T-helper 2 cell treated with Interferon-gamma antibody and Interleukin-4, amounts not matched to agents 5 μg/mL and 100 μg/mL, for 36 hours (primary cell): ENCODE measurements around the gene SLC44A1.

Experiments
- DNase-seq: peaks from one replicate; pipeline ENCODE4 v3.0.0; 2021; ENCODE audit warnings: low spot score
- H3K27ac Mint-ChIP-seq: one replicate; pipeline ENCODE4 v1.8.0; 2021; ENCODE audit warnings: mild to moderate bottlenecking, mixed read lengths
- H3K27me3 Mint-ChIP-seq: one replicate; pipeline ENCODE4 v1.8.0; 2021; ENCODE audit warnings: low read depth, mixed read lengths
- H3K36me3 Mint-ChIP-seq: one replicate; pipeline ENCODE4 v1.8.0; 2021; ENCODE audit warnings: low read depth, mixed read lengths
- H3K4me1 Mint-ChIP-seq: one replicate; pipeline ENCODE4 v1.8.0; 2021; ENCODE audit warnings: low read depth, mixed read lengths
- H3K4me3 Mint-ChIP-seq: one replicate; pipeline ENCODE4 v1.8.0; 2022; ENCODE audit warnings: mild to moderate bottlenecking, moderate library complexity, mixed read lengths
- H3K9me3 Mint-ChIP-seq: one replicate; pipeline ENCODE4 v1.8.0; 2021; ENCODE audit warnings: mixed read lengths

SLC44A1 gene

DNA sequence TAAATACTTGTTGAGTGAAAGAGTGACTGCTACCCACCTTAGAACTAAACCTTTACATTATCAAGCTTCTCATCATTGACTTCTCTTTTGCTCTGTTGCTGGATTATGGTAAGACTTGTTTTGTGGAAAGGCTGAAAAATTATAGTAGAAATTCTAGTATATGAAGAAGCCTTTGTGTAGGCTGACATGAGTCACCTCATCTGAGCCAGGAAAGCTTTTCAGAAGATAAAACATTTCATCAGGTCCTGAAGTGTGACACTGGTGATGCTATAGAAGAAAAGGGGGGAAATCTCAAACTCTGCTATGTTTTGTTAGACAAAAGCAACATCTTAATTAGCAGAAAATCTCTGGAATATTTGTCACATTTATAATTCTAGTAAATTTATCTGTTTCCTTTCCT is 18.4 kb upstream of the SLC44A1 start:
- H3K36me3 Mint-ChIP-seq = no peaks in the 10 kb centered on the region
- no peak overlapping the region for H3K27ac Mint-ChIP-seq
- H3K27me3 Mint-ChIP-seq = peaks cover 8% of the 10 kb centered on the region
- DNase-seq = no peak
- no peak overlapping the region for H3K4me3 Mint-ChIP-seq
- peaks cover 26% of the 10 kb centered on the region for H3K9me3 Mint-ChIP-seq
- no peaks in the 10 kb centered on the region for H3K4me1 Mint-ChIP-seq

DNA sequence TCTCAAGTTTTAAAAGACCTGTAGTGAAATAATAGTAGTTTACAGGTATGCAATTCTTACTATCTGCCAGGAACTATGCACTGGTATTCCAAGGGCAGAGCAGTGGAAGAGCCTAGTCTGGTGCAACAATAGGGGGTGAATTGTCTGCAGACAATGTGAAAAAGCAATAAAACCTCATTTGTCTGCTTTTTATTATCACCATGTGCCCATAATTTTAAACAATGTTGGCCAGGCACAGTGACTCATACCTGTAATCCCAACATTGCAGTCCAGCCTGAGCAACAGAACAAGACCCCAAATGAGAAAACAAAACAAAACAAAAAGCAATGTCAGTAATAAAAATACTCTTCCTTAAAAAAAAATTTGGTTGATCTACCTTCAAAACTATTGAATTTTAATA is 12.2 kb upstream of the SLC44A1 start:
- Mint-ChIP-seq H3K4me1 (no peaks in the 10 kb centered on the region), H3K27me3 (peaks cover 12% of the 10 kb centered on the region), H3K9me3 (no peaks in the 10 kb centered on the region), H3K27ac (no peak overlapping the region), H3K36me3 (no peaks in the 10 kb centered on the region), H3K4me3 (no peak overlapping the region)
- DNase-seq = no peak

GRCh38 chr9:105233873-105234272 is 10.6 kb upstream of the SLC44A1 start:
- H3K4me1 Mint-ChIP-seq = no peaks in the 10 kb centered on the region

DNA sequence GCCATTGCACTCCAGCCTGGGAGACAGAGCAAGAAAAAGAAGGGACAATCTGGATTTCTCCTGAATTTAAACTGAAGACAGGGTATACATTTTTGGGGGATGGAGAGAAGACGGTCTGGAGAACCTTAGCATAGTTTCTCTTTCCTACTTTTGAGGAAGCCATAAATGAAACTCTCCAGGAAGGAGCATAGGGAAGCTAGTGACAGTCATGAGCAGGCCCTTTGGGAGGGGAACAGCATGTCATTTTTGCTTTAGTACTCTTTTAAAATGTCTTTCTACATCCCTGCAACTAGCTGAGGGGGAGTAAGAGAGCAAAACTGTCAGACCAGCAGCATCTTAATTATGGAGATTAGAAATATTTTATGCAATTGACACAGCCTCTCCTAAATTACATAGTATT is 8.2 kb upstream of the SLC44A1 start:
- no peak for DNase-seq
- Mint-ChIP-seq H3K4me1 (no peaks in the 10 kb centered on the region), H3K27ac (no peak overlapping the region)

More at GRCh38 chr9:105233873-105234272, 10.6 kb upstream of the SLC44A1 start:
- DNase-seq = no peak
- H3K36me3 Mint-ChIP-seq = no peaks in the 10 kb centered on the region
- no peak overlapping the region for H3K27ac Mint-ChIP-seq
- H3K27me3 Mint-ChIP-seq = peaks cover 12% of the 10 kb centered on the region
- H3K9me3 Mint-ChIP-seq = no peaks in the 10 kb centered on the region
- H3K4me3 Mint-ChIP-seq = no peak overlapping the region

GRCh38 chr9:105237246-105237645 is 7.2 kb upstream of the SLC44A1 start:
- Mint-ChIP-seq H3K36me3 (no peaks in the 10 kb centered on the region), H3K4me1 (no peaks in the 10 kb centered on the region), H3K9me3 (no peaks in the 10 kb centered on the region), H3K27ac (no peak overlapping the region), H3K27me3 (peaks cover 27% of the 10 kb centered on the region), H3K4me3 (no peak overlapping the region)
- no peak for DNase-seq

More for the DNA sequence above, 8.2 kb upstream of the SLC44A1 start:
- H3K36me3 Mint-ChIP-seq = no peaks in the 10 kb centered on the region
- no peaks in the 10 kb centered on the region for H3K9me3 Mint-ChIP-seq
- peaks cover 18% of the 10 kb centered on the region for H3K27me3 Mint-ChIP-seq
- no peak overlapping the region for H3K4me3 Mint-ChIP-seq

- Mint-ChIP-seq H3K4me3 (no peak overlapping the region), H3K9me3 (no peaks in the 10 kb centered on the region), H3K27me3 (peaks cover 37% of the 10 kb centered on the region), H3K4me1 (peaks cover 4% of the 10 kb centered on the region), H3K36me3 (no peaks in the 10 kb centered on the region), H3K27ac (no peak overlapping the region)
- DNase-seq = no peak
These were observed 6.1 kb upstream of the SLC44A1 start for GRCh38 chr9:105238302-105238701.

GRCh38 chr9:105241356-105242043 is 3.0 kb upstream of the SLC44A1 start:
- Mint-ChIP-seq H3K4me1 (peaks cover 14% of the 10 kb centered on the region), H3K27ac (no peak overlapping the region), H3K9me3 (no peaks in the 10 kb centered on the region), H3K4me3 (no peak overlapping the region), H3K27me3 (peaks cover 55% of the 10 kb centered on the region), H3K36me3 (no peaks in the 10 kb centered on the region)
- DNase-seq = no peak

- Mint-ChIP-seq H3K9me3 (no peaks in the 10 kb centered on the region), H3K27me3 (peaks cover 61% of the 10 kb centered on the region), H3K4me1 (peaks cover 14% of the 10 kb centered on the region), H3K27ac (no peak overlapping the region), H3K4me3 (no peak overlapping the region), H3K36me3 (no peaks in the 10 kb centered on the region)
- no peak for DNase-seq
These were observed 2.4 kb upstream of the SLC44A1 start for GRCh38 chr9:105242062-105242461.

DNA sequence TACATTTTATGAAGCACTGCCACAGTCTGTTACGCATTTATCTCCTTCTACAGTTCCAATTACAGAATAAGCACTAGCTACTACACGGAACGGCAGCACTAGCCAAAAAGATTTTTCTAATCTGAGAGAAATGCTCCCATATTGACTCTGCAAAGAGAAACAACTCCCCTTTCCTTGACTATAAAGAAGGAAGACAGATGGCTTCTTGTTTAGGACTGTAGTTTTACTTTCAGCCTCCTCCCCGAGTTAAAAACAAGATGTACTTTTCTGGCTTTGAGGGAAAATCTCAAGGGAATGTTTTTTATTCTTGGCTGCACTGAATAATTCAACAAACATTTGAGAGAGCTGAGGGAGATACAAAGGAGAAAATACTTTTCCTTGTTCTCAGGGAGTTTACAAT is 1.9 kb upstream of the SLC44A1 start:
- Mint-ChIP-seq H3K4me1 (peaks cover 14% of the 10 kb centered on the region), H3K4me3 (no peak overlapping the region), H3K27me3 (peaks cover 66% of the 10 kb centered on the region), H3K27ac (no peak overlapping the region), H3K36me3 (no peaks in the 10 kb centered on the region), H3K9me3 (no peaks in the 10 kb centered on the region)
- no peak for DNase-seq

- peaks cover 72% of the 10 kb centered on the region for H3K27me3 Mint-ChIP-seq
- no peaks in the 10 kb centered on the region for H3K9me3 Mint-ChIP-seq
- H3K36me3 Mint-ChIP-seq = no peaks in the 10 kb centered on the region
- no peak overlapping the region for H3K4me3 Mint-ChIP-seq
- no peak overlapping the region for H3K27ac Mint-ChIP-seq
- peaks cover 14% of the 10 kb centered on the region for H3K4me1 Mint-ChIP-seq
- DNase-seq = no peak
These were observed 1.3 kb upstream of the SLC44A1 start for GRCh38 chr9:105243015-105243686.

- Mint-ChIP-seq H3K27ac (no peak overlapping the region), H3K9me3 (no peaks in the 10 kb centered on the region), H3K4me3 (peak overlapping the region; percentile 85), H3K36me3 (no peaks in the 10 kb centered on the region), H3K4me1 (peaks cover 14% of the 10 kb centered on the region), H3K27me3 (peaks cover 76% of the 10 kb centered on the region)
- no peak for DNase-seq
These were observed 230 bp downstream of the SLC44A1 start for GRCh38 chr9:105244734-105245028.

GRCh38 chr9:105245029-105245890 is 809 bp downstream of the SLC44A1 start:
- peaks cover 14% of the 10 kb centered on the region for H3K4me1 Mint-ChIP-seq
- peak; percentile 6 for DNase-seq
- H3K27ac Mint-ChIP-seq = peak overlapping the region; percentile 67
- peak overlapping the region; percentile 85 for H3K4me3 Mint-ChIP-seq
- no peaks in the 10 kb centered on the region for H3K9me3 Mint-ChIP-seq
- H3K27me3 Mint-ChIP-seq = peaks cover 75% of the 10 kb centered on the region
- H3K36me3 Mint-ChIP-seq = no peaks in the 10 kb centered on the region

GRCh38 chr9:105245891-105246161 is 1.4 kb downstream of the SLC44A1 start:
- Mint-ChIP-seq H3K4me1 (peaks cover 14% of the 10 kb centered on the region), H3K4me3 (peak overlapping the region; percentile 85), H3K9me3 (no peaks in the 10 kb centered on the region), H3K36me3 (no peaks in the 10 kb centered on the region), H3K27me3 (peaks cover 71% of the 10 kb centered on the region), H3K27ac (no peak overlapping the region)
- no peak for DNase-seq

GRCh38 chr9:105246656-105247173 is 2.3 kb downstream of the SLC44A1 start:
- H3K27me3 Mint-ChIP-seq = peaks cover 68% of the 10 kb centered on the region
- H3K4me1 Mint-ChIP-seq = peaks cover 14% of the 10 kb centered on the region
- H3K36me3 Mint-ChIP-seq = no peaks in the 10 kb centered on the region
- H3K27ac Mint-ChIP-seq = no peak overlapping the region
- no peak overlapping the region for H3K4me3 Mint-ChIP-seq
- DNase-seq = no peak
- no peaks in the 10 kb centered on the region for H3K9me3 Mint-ChIP-seq
